Stimulated activated CD4-positive, alpha-beta T cell treated with anti-CD3 and anti-CD28 coated beads, Interleukin-1b, Interleukin-23, amount 100 ng/mL, for 48 hours (primary cell): ENCODE data around the gene CLCA2.

ENCODE experiments used
- DNase-seq: peaks from one replicate; pipeline ENCODE4 v3.0.0-alpha.2; 2020

CLCA2 gene, protein sequence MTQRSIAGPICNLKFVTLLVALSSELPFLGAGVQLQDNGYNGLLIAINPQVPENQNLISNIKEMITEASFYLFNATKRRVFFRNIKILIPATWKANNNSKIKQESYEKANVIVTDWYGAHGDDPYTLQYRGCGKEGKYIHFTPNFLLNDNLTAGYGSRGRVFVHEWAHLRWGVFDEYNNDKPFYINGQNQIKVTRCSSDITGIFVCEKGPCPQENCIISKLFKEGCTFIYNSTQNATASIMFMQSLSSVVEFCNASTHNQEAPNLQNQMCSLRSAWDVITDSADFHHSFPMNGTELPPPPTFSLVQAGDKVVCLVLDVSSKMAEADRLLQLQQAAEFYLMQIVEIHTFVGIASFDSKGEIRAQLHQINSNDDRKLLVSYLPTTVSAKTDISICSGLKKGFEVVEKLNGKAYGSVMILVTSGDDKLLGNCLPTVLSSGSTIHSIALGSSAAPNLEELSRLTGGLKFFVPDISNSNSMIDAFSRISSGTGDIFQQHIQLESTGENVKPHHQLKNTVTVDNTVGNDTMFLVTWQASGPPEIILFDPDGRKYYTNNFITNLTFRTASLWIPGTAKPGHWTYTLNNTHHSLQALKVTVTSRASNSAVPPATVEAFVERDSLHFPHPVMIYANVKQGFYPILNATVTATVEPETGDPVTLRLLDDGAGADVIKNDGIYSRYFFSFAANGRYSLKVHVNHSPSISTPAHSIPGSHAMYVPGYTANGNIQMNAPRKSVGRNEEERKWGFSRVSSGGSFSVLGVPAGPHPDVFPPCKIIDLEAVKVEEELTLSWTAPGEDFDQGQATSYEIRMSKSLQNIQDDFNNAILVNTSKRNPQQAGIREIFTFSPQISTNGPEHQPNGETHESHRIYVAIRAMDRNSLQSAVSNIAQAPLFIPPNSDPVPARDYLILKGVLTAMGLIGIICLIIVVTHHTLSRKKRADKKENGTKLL

DNA sequence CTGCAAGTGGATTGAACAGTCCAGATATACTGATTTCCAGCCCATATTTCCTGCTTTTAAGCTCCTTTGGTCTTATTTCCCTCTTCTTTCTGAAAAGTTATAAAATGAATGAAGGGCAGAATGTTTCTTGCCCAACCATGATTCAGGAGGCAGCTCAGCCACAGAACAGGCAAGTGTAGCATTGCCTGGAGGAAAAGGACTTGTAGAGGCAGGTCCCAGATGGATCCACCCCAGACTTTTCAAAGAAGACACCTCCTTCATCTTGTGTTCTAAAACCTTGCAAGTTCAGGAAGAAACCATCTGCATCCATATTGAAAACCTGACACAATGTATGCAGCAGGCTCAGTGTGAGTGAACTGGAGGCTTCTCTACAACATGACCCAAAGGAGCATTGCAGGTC is at the start of gene CLCA2:
Gene CLCA2, plus strand, starts transcription at position 299 of the 400 bp plus-strand sequence. Its CDS starts 77 bp downstream, at position 376.
- DNase-seq, result no peak

DNA sequence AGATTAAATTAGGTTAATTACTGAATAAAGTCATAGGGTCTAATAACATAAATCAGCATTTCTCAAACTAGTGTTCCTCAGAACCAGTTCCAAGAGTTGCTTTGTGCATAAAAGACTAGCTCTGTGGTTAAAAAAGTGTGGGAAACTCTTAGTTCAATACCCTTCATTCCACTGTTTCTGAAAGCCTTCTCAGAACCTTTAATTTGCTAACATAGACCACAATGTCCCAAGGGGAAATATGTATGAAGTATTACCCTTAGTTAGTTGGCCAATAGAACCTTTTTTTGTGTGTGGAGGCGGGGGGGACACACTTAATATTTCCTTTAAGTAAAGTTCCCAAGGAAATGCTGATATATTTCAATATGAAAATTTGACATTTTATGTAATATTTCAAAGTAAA is 48.3 kb upstream of the CLCA2 start:
- DNase-seq, result no peak

DNA sequence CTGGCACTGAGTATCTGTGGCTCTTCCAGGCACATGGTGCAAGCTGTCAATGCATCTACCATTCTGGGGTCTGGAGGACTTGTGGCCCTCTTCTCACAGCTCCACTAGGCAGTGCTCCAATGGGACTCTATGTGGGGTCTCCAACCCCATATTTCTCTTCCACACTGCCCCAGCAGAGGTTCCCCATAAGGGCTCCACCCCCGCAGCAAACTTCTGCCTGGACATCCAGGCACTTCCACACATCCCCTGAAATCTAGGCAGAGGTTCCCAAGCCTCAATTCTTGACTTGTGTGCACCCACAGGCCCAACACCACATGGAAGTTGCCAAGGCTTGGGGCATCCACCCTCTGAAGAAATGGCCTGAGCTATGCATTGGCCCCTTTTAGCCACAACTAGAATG is 46.6 kb upstream of the CLCA2 start:
- no peak for DNase-seq

DNA sequence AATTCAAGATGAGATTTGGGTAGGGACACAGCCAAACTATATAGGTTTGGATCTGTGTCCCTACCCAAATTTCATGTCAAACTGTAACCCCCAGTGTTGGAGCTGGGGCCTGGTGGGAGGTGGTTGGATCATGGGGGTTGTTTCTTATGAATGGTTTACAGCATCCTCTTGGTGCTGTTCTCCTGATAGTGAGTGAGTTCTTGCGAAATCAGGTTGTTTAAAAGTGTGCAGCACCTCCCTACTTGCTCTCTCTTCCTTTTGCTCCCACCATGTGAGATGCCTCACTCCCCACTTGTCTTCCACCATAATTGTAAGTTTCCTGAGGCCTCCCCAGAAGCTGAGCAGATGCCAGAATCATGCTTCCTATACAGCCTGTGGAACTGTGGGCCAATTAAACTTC is 45.2 kb upstream of the CLCA2 start:
- DNase-seq, result no peak

DNA sequence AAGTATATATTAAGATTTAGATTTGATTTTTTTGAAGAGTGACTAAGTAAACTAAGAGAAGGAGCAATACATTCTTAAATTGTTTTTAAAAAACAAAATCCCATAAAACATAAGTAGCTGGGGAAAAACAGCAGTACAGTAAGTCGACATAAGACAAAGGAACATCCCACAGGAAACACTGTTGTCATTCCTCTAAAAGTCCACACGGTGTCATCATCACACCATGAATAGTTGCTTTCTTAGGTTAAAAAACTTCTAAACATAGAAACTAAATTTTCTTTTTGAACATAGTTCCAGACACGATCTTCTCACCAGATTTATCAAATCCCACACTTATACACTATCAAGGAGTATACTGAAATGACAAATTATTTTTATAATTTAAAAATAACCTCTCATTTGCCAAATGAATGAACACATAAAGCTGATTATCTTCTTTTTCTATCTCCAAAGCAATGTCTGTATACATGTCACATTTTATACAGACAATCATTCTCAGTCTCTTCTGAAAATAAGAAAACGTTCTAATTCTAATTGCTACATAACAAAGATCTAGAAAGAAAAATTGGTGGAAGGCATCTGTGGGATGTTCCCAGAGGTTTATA is 43.6 kb upstream of the CLCA2 start:
- no peak for DNase-seq

GRCh38 chr1:86381223-86381622 is 42.7 kb upstream of the CLCA2 start:
- DNase-seq, result no peak

GRCh38 chr1:86382878-86383277 is 41.1 kb upstream of the CLCA2 start:
- DNase-seq, result no peak

DNA sequence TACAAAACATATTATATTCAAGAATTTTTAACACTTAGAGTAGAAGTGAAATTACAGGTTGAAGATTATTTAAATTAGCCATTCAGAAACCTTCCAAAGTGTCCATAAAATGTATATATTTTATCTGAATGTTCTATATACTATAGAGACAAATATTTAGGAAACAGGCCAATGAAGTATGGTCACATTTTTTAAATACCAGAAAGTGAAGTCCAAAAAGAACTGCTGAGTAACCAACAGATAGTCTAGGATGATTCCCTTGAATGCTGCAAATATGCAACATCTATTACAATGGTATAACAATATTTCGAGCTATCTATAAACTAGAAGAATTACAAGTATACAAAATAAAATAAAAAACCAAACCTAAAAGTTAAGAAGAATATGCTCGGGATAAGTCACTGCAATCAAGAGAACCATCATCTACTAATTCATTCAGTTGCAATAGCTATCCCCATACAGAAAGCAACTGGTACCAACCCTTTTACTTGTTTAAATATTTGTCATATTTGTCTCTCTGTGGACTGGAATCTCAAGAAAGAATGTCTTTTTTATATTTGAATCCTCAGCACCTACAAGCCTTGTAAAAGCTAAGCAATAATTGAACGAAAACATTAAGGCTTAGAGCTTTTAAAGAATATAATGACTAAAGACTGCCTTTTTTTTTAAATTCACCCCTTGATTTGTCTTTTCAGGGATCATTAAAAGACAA is 35.9 kb upstream of the CLCA2 start:
- no peak for DNase-seq

GRCh38 chr1:86388777-86389176 is 35.2 kb upstream of the CLCA2 start:
- DNase-seq, result no peak

- DNase-seq, result no peak
These were observed 34.7 kb upstream of the CLCA2 start for GRCh38 chr1:86389307-86389706.

DNA sequence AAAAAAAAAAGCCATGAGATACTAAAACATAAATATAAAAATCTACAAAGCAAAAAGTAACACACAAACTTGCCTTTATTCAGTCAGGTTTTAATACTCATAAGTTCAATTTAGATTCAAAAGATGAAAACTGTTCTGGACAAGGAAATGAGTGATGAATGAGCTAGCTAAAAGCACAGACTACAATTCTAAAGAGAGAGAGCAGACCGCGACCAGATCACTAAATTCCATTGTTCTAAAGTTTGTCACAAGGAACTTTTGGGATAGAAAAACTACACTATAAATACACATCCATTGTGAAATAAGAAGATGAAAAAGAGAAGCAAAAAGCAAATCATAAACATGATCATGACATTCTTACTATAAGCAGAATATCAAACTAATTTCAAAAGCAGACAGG is 29.6 kb upstream of the CLCA2 start:
- no peak for DNase-seq

GRCh38 chr1:86395751-86396497 is 28.0 kb upstream of the CLCA2 start, which contains the start of gene ODF2L:
Gene ODF2L (minus strand): TSS chr1:86396323. CDS start chr1:86387027, 9,296 bp downstream.
- peak; percentile 89 for DNase-seq

GRCh38 chr1:86396498-86396890 is 27.5 kb upstream of the CLCA2 start:
- no peak for DNase-seq

DNA sequence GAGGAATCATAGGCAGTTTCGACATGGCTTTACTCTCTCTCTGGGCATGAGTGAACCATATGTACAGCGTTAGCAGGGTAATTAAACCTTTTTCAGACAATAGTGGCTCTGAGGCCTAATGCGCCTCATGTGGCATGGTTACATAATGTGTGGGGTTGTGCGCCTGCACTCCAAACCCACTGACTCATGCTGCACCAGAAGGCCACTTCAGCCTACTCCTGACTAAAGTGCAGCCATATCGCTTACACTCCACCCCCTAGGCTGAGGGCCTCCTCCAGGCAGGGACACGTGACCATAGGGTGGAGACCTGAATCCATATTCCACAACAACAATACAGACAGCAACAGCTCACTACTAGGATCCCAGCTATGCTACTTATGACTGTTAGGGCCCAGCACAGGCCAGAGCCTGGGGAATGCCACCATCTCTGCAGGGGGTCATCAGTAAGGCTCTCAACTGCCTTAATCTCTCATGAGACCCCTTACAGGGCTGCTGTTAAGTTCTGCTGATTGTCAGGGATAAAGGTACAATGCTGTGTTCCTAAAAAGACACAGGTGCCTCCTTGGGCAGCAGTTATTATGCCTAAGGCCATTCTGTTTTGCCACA is 14.5 kb upstream of the CLCA2 start:
- DNase-seq, result no peak

- no peak for DNase-seq
These were observed 13.1 kb upstream of the CLCA2 start for GRCh38 chr1:86410879-86411278.

- no peak for DNase-seq
These were observed 7.6 kb upstream of the CLCA2 start for GRCh38 chr1:86416343-86416742.

GRCh38 chr1:86419277-86419903 is 4.6 kb upstream of the CLCA2 start:
- peak; percentile 15 for DNase-seq

- no peak for DNase-seq
These were observed 2.2 kb upstream of the CLCA2 start for GRCh38 chr1:86421601-86422280.

DNA sequence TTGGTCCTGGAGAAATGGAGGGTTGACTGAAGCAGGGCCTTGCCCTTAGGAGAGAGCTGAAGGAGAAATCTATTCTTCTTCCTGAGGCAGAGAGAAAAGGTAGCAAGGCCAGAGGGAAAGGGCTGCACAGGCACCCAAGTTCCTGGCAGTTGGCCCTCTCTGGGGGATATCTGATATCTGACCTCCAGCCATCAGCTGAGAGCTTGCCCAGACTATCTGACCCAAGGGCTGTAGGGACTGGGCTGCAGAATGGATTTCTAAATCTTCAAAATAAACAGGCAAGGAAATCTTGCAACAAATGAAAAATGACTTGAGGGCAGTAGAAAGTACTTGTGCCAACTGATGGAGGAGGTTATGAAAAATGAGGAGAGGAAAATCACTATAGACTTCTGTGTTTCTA is 498 bp upstream of the CLCA2 start:
- DNase-seq, result no peak

DNA sequence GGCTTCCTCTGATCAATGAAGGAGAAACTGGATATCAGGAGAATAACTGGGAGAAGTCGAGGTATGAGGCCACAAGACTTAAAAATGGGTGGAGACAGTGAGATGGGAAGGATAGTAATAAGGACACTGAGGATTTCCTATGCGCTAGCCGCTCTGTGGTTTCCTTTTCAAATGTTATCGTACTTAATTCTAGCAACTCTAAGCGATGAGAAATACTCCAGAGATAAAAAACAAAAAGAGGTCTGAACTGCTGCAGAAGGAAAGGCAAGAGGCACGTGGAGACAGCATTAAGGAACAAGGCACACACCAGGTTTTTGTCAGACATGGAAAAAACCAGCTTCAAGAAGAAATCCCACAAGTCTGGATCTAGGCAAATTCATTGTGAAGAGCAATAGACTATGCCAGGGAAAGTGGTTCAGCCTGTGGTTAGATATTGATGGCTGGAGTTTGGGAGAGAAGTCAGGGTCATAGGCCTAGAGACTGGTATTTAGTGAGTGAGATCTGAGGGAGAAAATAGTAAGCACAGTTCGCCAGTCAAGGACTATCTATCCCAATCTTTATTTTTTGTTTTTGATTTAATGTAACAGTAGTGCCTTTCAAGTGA is 5.3 kb downstream of the CLCA2 start:
- no peak for DNase-seq
